ENCODE results near the gene FJX1. TPM values are rescaled to one million over a fixed set of nuclear protein-coding genes. Genes with fewer than 3 reads are reported as not detected.

Gene FJX1
- total RNA-seq, 2 experiments from 2014 or later = 0.63 TPM; not detected in 1

- H4K20me1 ChIP-seq (ENCODE audit: insufficient read depth, low read length) = no peaks in the 10 kb centered on the region
- ChIA-PET CTCF (ENCODE audit: unreplicated experiment) (no interaction called here), POLR2A (no interaction called here)
- no peak overlapping the region for H2AFZ ChIP-seq (ENCODE audit: low read length)
- H3K4me1 ChIP-seq (ENCODE audit: insufficient read depth, low read length, poor library complexity, severe bottlenecking) = no peaks in the 10 kb centered on the region
- no peaks in the 10 kb centered on the region for H3K79me2 ChIP-seq (ENCODE audit: insufficient read depth, low read depth, low read length)
- no peaks in the 10 kb centered on the region for H3K36me3 ChIP-seq (ENCODE audit: insufficient read depth, low read length)
- H3K9me2 ChIP-seq (ENCODE audit: insufficient read depth, low read length) = no peaks in the 10 kb centered on the region
- no peak for DNase-seq (ENCODE audit: low spot score)
- H3K9me3 ChIP-seq (ENCODE audit: low read length) = no peaks in the 10 kb centered on the region
- no peak overlapping the region for H3K4me2 ChIP-seq (ENCODE audit: low read length)
- TF ChIP-seq, protein P1, sequence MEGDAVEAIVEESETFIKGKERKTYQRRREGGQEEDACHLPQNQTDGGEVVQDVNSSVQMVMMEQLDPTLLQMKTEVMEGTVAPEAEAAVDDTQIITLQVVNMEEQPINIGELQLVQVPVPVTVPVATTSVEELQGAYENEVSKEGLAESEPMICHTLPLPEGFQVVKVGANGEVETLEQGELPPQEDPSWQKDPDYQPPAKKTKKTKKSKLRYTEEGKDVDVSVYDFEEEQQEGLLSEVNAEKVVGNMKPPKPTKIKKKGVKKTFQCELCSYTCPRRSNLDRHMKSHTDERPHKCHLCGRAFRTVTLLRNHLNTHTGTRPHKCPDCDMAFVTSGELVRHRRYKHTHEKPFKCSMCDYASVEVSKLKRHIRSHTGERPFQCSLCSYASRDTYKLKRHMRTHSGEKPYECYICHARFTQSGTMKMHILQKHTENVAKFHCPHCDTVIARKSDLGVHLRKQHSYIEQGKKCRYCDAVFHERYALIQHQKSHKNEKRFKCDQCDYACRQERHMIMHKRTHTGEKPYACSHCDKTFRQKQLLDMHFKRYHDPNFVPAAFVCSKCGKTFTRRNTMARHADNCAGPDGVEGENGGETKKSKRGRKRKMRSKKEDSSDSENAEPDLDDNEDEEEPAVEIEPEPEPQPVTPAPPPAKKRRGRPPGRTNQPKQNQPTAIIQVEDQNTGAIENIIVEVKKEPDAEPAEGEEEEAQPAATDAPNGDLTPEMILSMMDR (conservative IDR thresholded peaks at IDR 0.05; ENCODE audit: low read length) = no peak
- TF ChIP-seq EZH2phosphoT487 (IDR thresholded peaks at IDR 0.05; ENCODE audit: borderline replicate concordance, low read depth, low read length) = no peak
- intact Hi-C loops (cut with micrococcal nuclease; ENCODE audit: unreplicated experiment) = no loop called here
- no peak overlapping the region for H3K27ac ChIP-seq (ENCODE audit: low read depth, low read length, poor library complexity, severe bottlenecking)
- BruUV-seq (replicated peaks) = no TSS peak
- H3K4me3 ChIP-seq (ENCODE audit: low read depth, low read length, poor library complexity, severe bottlenecking) = no peak overlapping the region
Observed at GRCh38 chr11:35593143-35593542, 25.1 kb upstream of the FJX1 start.

DNA sequence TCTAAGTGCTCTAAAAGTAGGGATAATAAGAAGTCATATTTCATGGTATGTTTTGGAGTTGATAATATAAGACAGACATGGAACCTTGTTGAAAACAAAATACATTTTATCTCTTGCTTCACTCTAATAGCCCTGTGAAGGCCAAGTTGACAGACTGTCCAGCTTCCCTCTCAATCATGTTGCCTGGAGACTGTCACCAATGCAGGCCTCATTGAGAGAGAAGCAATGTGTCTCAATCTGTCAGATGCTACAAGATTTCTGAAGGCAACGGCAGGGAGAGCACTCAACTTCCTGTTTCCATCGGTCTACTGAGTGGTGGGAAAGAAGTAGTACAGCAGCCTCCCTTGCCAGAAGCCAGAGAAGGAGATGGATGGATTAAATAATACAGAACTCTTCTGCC lies 23.6 kb upstream of the FJX1 start:
- Histone ChIP-seq H3K9me2 (ENCODE audit: insufficient read depth, low read length) (no peaks in the 10 kb centered on the region), H3K36me3 (ENCODE audit: insufficient read depth, low read length) (no peaks in the 10 kb centered on the region), H3K4me1 (ENCODE audit: insufficient read depth, low read length, poor library complexity, severe bottlenecking) (no peaks in the 10 kb centered on the region), H4K20me1 (ENCODE audit: insufficient read depth, low read length) (no peaks in the 10 kb centered on the region), H2AFZ (ENCODE audit: low read length) (no peak overlapping the region), H3K27ac (ENCODE audit: low read depth, low read length, poor library complexity, severe bottlenecking) (no peak overlapping the region), H3K4me2 (ENCODE audit: low read length) (no peak overlapping the region), H3K4me3 (ENCODE audit: low read depth, low read length, poor library complexity, severe bottlenecking) (no peak overlapping the region), H3K9me3 (ENCODE audit: low read length) (no peaks in the 10 kb centered on the region), H3K79me2 (ENCODE audit: insufficient read depth, low read depth, low read length) (no peaks in the 10 kb centered on the region)
- ChIA-PET POLR2A (no interaction called here), CTCF (ENCODE audit: unreplicated experiment) (no interaction called here)
- no TSS peak for BruUV-seq (replicated peaks)
- TF ChIP-seq, protein P1 (conservative IDR thresholded peaks at IDR 0.05; ENCODE audit: low read length) = no peak
- TF ChIP-seq EZH2phosphoT487 (IDR thresholded peaks at IDR 0.05; ENCODE audit: borderline replicate concordance, low read depth, low read length) = no peak
- intact Hi-C loops (cut with micrococcal nuclease; ENCODE audit: unreplicated experiment) = no loop called here
- no peak for DNase-seq (ENCODE audit: low spot score)

DNA sequence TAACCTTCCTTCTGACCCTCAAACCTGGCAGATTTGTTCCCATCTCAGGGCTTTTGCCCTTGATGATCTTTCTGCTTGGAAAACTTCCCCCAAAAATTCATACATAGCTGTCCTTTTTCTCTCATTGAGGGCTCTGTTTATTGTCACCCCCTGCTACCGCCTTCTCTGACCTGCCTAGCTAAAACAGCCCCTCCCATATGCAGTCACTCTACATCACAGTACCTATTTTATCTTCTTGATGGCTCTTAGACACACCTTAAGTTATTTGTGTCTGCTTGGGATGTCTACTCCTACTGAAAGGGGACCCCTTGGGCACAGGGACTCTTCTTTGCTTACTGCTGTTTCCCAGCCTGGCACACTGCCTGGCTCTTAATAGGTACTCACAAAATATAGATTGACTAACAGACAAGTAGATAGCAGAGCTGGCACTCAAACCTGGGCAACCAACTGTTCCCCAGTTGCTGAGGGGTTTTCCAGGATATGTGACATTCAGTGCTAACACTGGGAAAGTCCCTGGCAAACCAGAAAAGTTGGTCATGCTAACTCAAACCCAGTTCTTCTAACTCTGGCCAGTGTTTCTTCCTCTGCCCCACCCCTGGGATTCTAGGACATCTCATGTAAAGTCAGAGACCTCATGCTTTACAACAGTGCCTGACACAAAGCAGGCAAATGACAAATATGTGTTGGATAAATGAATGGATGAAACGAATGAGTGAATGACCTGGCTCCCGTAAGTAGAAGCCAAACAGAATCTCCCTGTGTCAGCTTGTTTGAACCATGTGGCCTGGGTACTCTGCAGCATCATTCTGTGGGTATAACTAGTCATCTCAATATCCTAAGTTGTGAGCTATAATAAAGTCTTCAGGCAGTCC lies 19.8 kb upstream of the FJX1 start:
- Histone ChIP-seq H3K4me2 (ENCODE audit: low read length) (no peak overlapping the region), H3K27ac (ENCODE audit: low read depth, low read length, poor library complexity, severe bottlenecking) (no peak overlapping the region), H3K9me3 (ENCODE audit: low read length) (no peaks in the 10 kb centered on the region), H3K4me1 (ENCODE audit: insufficient read depth, low read length, poor library complexity, severe bottlenecking) (no peaks in the 10 kb centered on the region), H3K36me3 (ENCODE audit: insufficient read depth, low read length) (no peaks in the 10 kb centered on the region), H2AFZ (ENCODE audit: low read length) (no peak overlapping the region), H3K9me2 (ENCODE audit: insufficient read depth, low read length) (no peaks in the 10 kb centered on the region), H3K4me3 (ENCODE audit: low read depth, low read length, poor library complexity, severe bottlenecking) (no peak overlapping the region), H3K79me2 (ENCODE audit: insufficient read depth, low read depth, low read length) (no peaks in the 10 kb centered on the region), H4K20me1 (ENCODE audit: insufficient read depth, low read length) (no peaks in the 10 kb centered on the region)
- DNase-seq (ENCODE audit: low spot score) = no peak
- ChIA-PET CTCF (ENCODE audit: unreplicated experiment) (no interaction called here), POLR2A (interaction anchor here (0.7 kb wide), 1 partner anchor 265 kb away, joined by 3 read pairs; no protein-coding TSS in a partner anchor)
- no TSS peak for BruUV-seq (replicated peaks)
- intact Hi-C loops (cut with micrococcal nuclease; ENCODE audit: unreplicated experiment) = no loop called here
- TF ChIP-seq EZH2phosphoT487 (IDR thresholded peaks at IDR 0.05; ENCODE audit: borderline replicate concordance, low read depth, low read length) = no peak
- TF ChIP-seq, protein P1 (conservative IDR thresholded peaks at IDR 0.05; ENCODE audit: low read length) = no peak

All from OCI-LY7 (cell line).